Measurements from ENCODE around the gene KRT36.

- TF ChIP-seq CTCF (IDR thresholded peaks at IDR 0.05; ENCODE audit: extremely low read depth in 1 of 2, insufficient read depth in 1 of 2, low read depth in 1 of 2, low read length in 2 of 2) (no peak), POLR2A (IDR thresholded peaks at IDR 0.05; ENCODE audit: low read depth, low read length) (no peak), GATA2 (IDR thresholded peaks at IDR 0.05; ENCODE audit: insufficient read depth, insufficient read length, low read depth, low read length) (no peak), EZH2 (IDR thresholded peaks at IDR 0.05; ENCODE audit: borderline replicate concordance, low read depth, low read length, severe bottlenecking) (no peak), POLR2AphosphoS5 (IDR thresholded peaks at IDR 0.05; ENCODE audit: insufficient read depth, low read depth, low read length) (no peak), MYC (IDR thresholded peaks at IDR 0.05; ENCODE audit: low read depth, low read length) (no peak)
Observed at GRCh38 chr17:41490000-41490990, 585 bp upstream of the KRT36 start.

Data from endothelial cell of umbilical vein (primary cell).